IMR-90 (cell line): Measurements from ENCODE around the gene CANT1. TPM values are rescaled to one million over a fixed set of nuclear protein-coding genes. Genes with fewer than 3 reads are reported as not detected.

ENCODE experiments used
- ATAC-seq: fragments of 200-7000 bp; cut with Tn5 transposase; 2 replicates; pipeline ENCODE4 v1.9.1; 2020; ENCODE audit warnings: low read depth, mild to moderate bottlenecking, moderate library complexity
- BruUV-seq: library from RNA; stranded (reverse); fragments of 400-500 nt; replicated peaks from 2 replicates; lab custom pipeline; 2021; lab: Mats Ljungman, UMichigan
- CTCF ChIA-PET: fragments of 300-600 bp; formaldehyde crosslinking; extraction: SDS; loops from one replicate; lab custom pipeline; 2021; ENCODE audit warnings: antibody characterized with exemption; lab: Yijun Ruan, JAX
- POLR2A ChIA-PET: fragments of 300-600 bp; sonication (Branson Sonifier 250); formaldehyde crosslinking; loops from one replicate; lab custom pipeline; 2022; ENCODE audit warnings: antibody characterized with exemption; ENCODE audit not compliant: unreplicated experiment; lab: Charles Lee
- DNase-seq: peaks from one replicate; pipeline ENCODE4 v3.0.0; 2013
- H2AFZ ChIP-seq: replicated peaks from 2 replicates; pipeline ENCODE3; 2013; ENCODE audit warnings: low read length, mild to moderate bottlenecking; ENCODE audit not compliant: poor library complexity
- H2AK5ac ChIP-seq: 2 replicates; pipeline ENCODE4 v1.6.1; 2013; ENCODE audit warnings: low read depth, low read length, inconsistent platforms
- H2AK9ac ChIP-seq: replicated peaks from 2 replicates; pipeline ENCODE3; 2013; ENCODE audit warnings: mild to moderate bottlenecking, low read depth, low read length, moderate library complexity; ENCODE audit not compliant: poor library complexity
- H2BK120ac ChIP-seq: 2 replicates; pipeline ENCODE4 v1.6.1; 2013; ENCODE audit warnings: low read depth, low read length, inconsistent platforms
- H2BK15ac ChIP-seq: 3 replicates; pipeline ENCODE4 v1.6.1; 2013; ENCODE audit warnings: low read depth, low read length, inconsistent platforms
- H2BK20ac ChIP-seq: 2 replicates; pipeline ENCODE4 v1.6.1; 2013; ENCODE audit warnings: low read depth, mild to moderate bottlenecking, inconsistent platforms, low read length, moderate library complexity
- H2BK5ac ChIP-seq: 2 replicates; pipeline ENCODE4 v1.6.1; 2013; ENCODE audit warnings: mild to moderate bottlenecking, low read depth, low read length, inconsistent platforms; ENCODE audit not compliant: poor library complexity, severe bottlenecking
- H3K14ac ChIP-seq: replicated peaks from 2 replicates; pipeline ENCODE4 v1.6.1; 2013; ENCODE audit warnings: low read depth, low read length, inconsistent platforms
- H3K18ac ChIP-seq: 2 replicates; pipeline ENCODE4 v1.6.1; 2013; ENCODE audit warnings: low read depth, low read length, control low read depth
- H3K23ac ChIP-seq: 2 replicates; pipeline ENCODE4 v1.6.1; 2013; ENCODE audit warnings: low read depth, low read length, inconsistent platforms
- H3K27ac ChIP-seq: 2 replicates; pipeline ENCODE4 v1.5.1; 2013; ENCODE audit warnings: mild to moderate bottlenecking, control low read depth, low read length; ENCODE audit not compliant: insufficient read depth
- H3K27me3 ChIP-seq: 2 replicates; pipeline ENCODE4 v1.6.1; 2013; ENCODE audit warnings: low read length; ENCODE audit not compliant: control insufficient read depth, insufficient read depth
- H3K36me3 ChIP-seq: 2 replicates; pipeline ENCODE4 v1.6.1; 2013; ENCODE audit warnings: low read length, mixed read lengths; ENCODE audit not compliant: control insufficient read depth, insufficient read depth
- H3K4ac ChIP-seq: 2 replicates; pipeline ENCODE4 v1.6.1; 2013; ENCODE audit warnings: low read depth, low read length, inconsistent platforms
- H3K4me1 ChIP-seq: 2 replicates; pipeline ENCODE4 v1.6.1; 2013; ENCODE audit warnings: low read length, mixed read lengths; ENCODE audit not compliant: control insufficient read depth, insufficient read depth
- H3K4me2 ChIP-seq: 2 replicates; pipeline ENCODE4 v1.6.1; 2013; ENCODE audit warnings: low read depth, mild to moderate bottlenecking, control low read depth, low read length, moderate library complexity
- H3K4me3 ChIP-seq: 2 replicates; pipeline ENCODE4 v1.5.1; 2013; ENCODE audit warnings: low read depth, mild to moderate bottlenecking, control low read depth, low read length, moderate library complexity; ENCODE audit not compliant: insufficient read depth
- H3K56ac ChIP-seq: 2 replicates; pipeline ENCODE4 v1.6.1; 2013; ENCODE audit warnings: low read length, inconsistent platforms; ENCODE audit not compliant: insufficient read depth; ENCODE audit errors: extremely low read depth
- H3K79me1 ChIP-seq, 2 experiments: 2 replicates each; pipeline ENCODE4 v1.6.1; 2013; ENCODE audit warnings: low read length in 2 of 2, inconsistent platforms in 1 of 2, low read depth in 1 of 2
- H3K9ac ChIP-seq: 2 replicates; pipeline ENCODE4 v1.6.1; 2013; ENCODE audit warnings: low read depth, low read length, control low read depth
- H3K9me1 ChIP-seq: 2 replicates; pipeline ENCODE4 v1.6.1; 2013; ENCODE audit warnings: low read length, inconsistent platforms; ENCODE audit not compliant: insufficient read depth
- H3K9me3 ChIP-seq: 2 replicates; pipeline ENCODE4 v1.6.1; 2013; ENCODE audit warnings: low read length; ENCODE audit not compliant: control insufficient read depth, insufficient read depth
- H4K20me1 ChIP-seq: 2 replicates; pipeline ENCODE4 v1.6.1; 2013; ENCODE audit warnings: low read length, inconsistent platforms; ENCODE audit not compliant: insufficient read depth
- H4K5ac ChIP-seq: 2 replicates; pipeline ENCODE4 v1.6.1; 2013; ENCODE audit warnings: mild to moderate bottlenecking, low read depth, low read length, control low read depth
- H4K8ac ChIP-seq, 2 experiments: 2 replicates each; pipeline ENCODE4 v1.6.1; 2013; ENCODE audit warnings: low read depth in 2 of 2, low read length in 2 of 2, control low read depth in 1 of 2, inconsistent platforms in 1 of 2
- H4K91ac ChIP-seq: 2 replicates; pipeline ENCODE4 v1.6.1; 2013; ENCODE audit warnings: low read depth, low read length, inconsistent platforms; ENCODE audit not compliant: insufficient read depth
- BHLHE40 ChIP-seq: fragments of 150-350 bp; IDR thresholded peaks from 2 replicates; pipeline ENCODE4 v1.6.1; 2016; ENCODE audit warnings: mild to moderate bottlenecking, low read depth, low read length
- CEBPB ChIP-seq: IDR thresholded peaks from 2 replicates; pipeline ENCODE4 v1.6.1; 2012; ENCODE audit warnings: low read depth, low read length, improper control_type of control experiment
- FOS ChIP-seq: fragments of 150-350 bp; IDR thresholded peaks from 2 replicates; pipeline ENCODE4 v1.6.1; 2016; ENCODE audit warnings: low read depth, low read length
- MAFK ChIP-seq: IDR thresholded peaks from 2 replicates; pipeline ENCODE4 v1.6.1; 2012; ENCODE audit warnings: low read depth, low read length, improper control_type of control experiment
- MAZ ChIP-seq: IDR thresholded peaks from 2 replicates; pipeline ENCODE4 v1.6.1; 2012; ENCODE audit warnings: low read depth, mild to moderate bottlenecking, low read length, improper control_type of control experiment, moderate library complexity, borderline replicate concordance
- MXI1 ChIP-seq: IDR thresholded peaks from 2 replicates; pipeline ENCODE4 v1.6.1; 2012; ENCODE audit warnings: low read depth, mild to moderate bottlenecking, low read length, moderate library complexity, borderline replicate concordance
- RAD21 ChIP-seq: IDR thresholded peaks from 2 replicates; pipeline ENCODE4 v1.6.1; 2012; ENCODE audit warnings: low read length, improper control_type of control experiment
- RCOR1 ChIP-seq: IDR thresholded peaks from 2 replicates; pipeline ENCODE4 v1.6.1; 2012; ENCODE audit warnings: mild to moderate bottlenecking, low read length, improper control_type of control experiment; ENCODE audit not compliant: insufficient replicate concordance
- WGBS, 2 experiments: methylation state at CpG; one replicate each; pipeline versions ENCODE4 v1.1.5 to v1.1.7; 2013; ENCODE audit warnings: missing lambda C conversion rate in 2 of 2; ENCODE audit not compliant: insufficient read length in 1 of 2; ENCODE audit errors: extremely low coverage in 2 of 2; 5-methylcytosine and 5-hydroxymethylcytosine counted together
- dilution Hi-C: fragments of 300-500 bp; cut with HindIII; formaldehyde crosslinking; loops from one replicate; pipeline ENCODE4 v1.14.3; 2018; ENCODE audit warnings: low sequenced_read_pairs; ENCODE audit not compliant: unreplicated experiment
- in situ Hi-C: fragments of 300-500 bp; cut with MboI; formaldehyde crosslinking; loops from 3 replicates; pipeline ENCODE4 v1.14.3; 2019; ENCODE audit warnings: low sequenced_read_pairs, inconsistent platforms, mixed read lengths
- intact Hi-C: fragments of 100-400 bp; cut with micrococcal nuclease; formaldehyde crosslinking; loops from 2 replicates; pipeline ENCODE4 v1.10.0; 2022
- polyA plus RNA-seq, 3 experiments: library from polyadenylated mRNA; depleted of rRNA; stranded (reverse); fragments of >200 nt; gene quantifications; 2 replicates each; pipeline ENCODE4 v1.2.3, GENCODE V29; 2012; ENCODE audit warnings: low replicate concordance in 1 of 3
- total RNA-seq: library from RNA; depleted of rRNA; stranded (reverse); fragments of >200 nt; gene quantifications from 2 replicates; pipeline ENCODE4 v1.2.3, GENCODE V29; 2012

CANT1 gene
- total and polyA plus RNA-seq, 2 of the 4 experiments (the other 2 are of a cell fraction) = 51.8 to 73.4 TPM

DNA sequence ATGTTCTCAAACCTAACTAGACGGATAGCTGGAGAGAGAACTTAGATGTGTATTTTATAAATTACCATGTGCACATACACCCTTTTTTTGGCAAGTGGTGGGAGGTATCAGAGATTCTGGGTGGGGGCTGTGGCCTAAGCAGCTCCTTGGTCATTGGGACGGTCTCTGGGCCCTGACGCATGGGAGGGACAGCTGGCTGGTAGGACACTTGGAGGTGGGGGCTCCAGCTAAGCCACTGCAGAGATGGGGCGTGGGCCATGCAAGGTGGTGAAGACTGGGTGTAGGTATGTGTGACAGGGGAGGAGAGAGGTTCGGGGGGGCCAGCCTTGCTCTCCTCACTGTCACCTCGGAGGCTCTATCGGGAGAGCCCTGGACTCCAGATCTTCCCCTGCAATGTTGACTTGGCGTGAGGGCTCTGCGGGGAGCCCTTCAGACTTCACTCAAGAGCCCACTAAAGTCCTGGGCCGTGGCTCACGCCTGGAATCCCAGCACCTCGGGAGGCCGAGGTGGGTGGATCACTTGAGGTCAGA, 31.5 kb upstream of the CANT1 start:
- no peak for ATAC-seq

More for the DNA sequence above, 31.5 kb upstream of the CANT1 start:
- in situ Hi-C loops = no loop called here
- no peak overlapping the region for H2AK9ac ChIP-seq
- H3K9ac ChIP-seq = no peak overlapping the region
- no peak overlapping the region for H4K8ac ChIP-seq
- H3K79me1 ChIP-seq = 0 out of 4 replicates have a peak, but pooled peaks cover 0 to 5% of the 10 kb centered on the region in 2 experiments
- no peaks in the 10 kb centered on the region for H3K36me3 ChIP-seq
- H2BK15ac ChIP-seq = no peak overlapping the region
- no peak for DNase-seq
- H3K4me3 ChIP-seq = no peak overlapping the region
- H3K27me3 ChIP-seq = no peaks in the 10 kb centered on the region; the same call in 1 of the 2 replicates
- no peak overlapping the region for H4K91ac ChIP-seq
- no peak overlapping the region for H2AFZ ChIP-seq
- H2BK20ac ChIP-seq = no peak overlapping the region
- H2BK5ac ChIP-seq = no peak overlapping the region
- H3K27ac ChIP-seq = no peak overlapping the region
- no peaks in the 10 kb centered on the region for H3K9me3 ChIP-seq
- H3K4ac ChIP-seq = no peak overlapping the region
- H2BK120ac ChIP-seq = no peak overlapping the region
- no peak overlapping the region for H3K23ac ChIP-seq
- peak overlapping the region; percentile 81 for H2AK5ac ChIP-seq
- dilution Hi-C loops = no loop called here
- H3K56ac ChIP-seq = no peak overlapping the region
- ChIA-PET CTCF (interaction anchor here (0.7 to 1.6 kb wide), 4 partner anchors 20 to 362 kb away, joined by 3 to 9 read pairs (median 4); no protein-coding TSS in a partner anchor), POLR2A (no interaction called here)
- H4K20me1 ChIP-seq = no peaks in the 10 kb centered on the region; the same call in 1 of the 2 replicates
- no peak overlapping the region for H3K4me2 ChIP-seq
- H3K9me1 ChIP-seq = peaks cover 20% of the 10 kb centered on the region
- peaks cover 12% of the 10 kb centered on the region for H3K4me1 ChIP-seq
- TF ChIP-seq FOS (no peak), MXI1 (no peak), BHLHE40 (no peak), MAFK (no peak), RCOR1 (no peak), MAZ (no peak), CEBPB (no peak), RAD21 (no peak)
- intact Hi-C loops = no loop called here
- 97% methylated on average over 7 of the region's 13 CpGs; no CpG with 5 or more reads in 1 of the 2 experiments for WGBS, 2 experiments
- no peak overlapping the region for H3K14ac ChIP-seq
- no TSS peak for BruUV-seq
- H4K5ac ChIP-seq = no peak overlapping the region
- no peak overlapping the region for H3K18ac ChIP-seq
